Ishikawa (cell line): ENCODE measurements around the gene SAYSD1.

ENCODE experiments used
- CEBPB ChIP-seq: IDR thresholded peaks from 2 replicates; pipeline ENCODE4 v1.6.1; 2012
- CREB1 ChIP-seq: IDR thresholded peaks from 2 replicates; pipeline ENCODE4 v1.6.1; 2012; ENCODE audit warnings: low read depth
- EGR1 ChIP-seq: IDR thresholded peaks from 2 replicates; pipeline ENCODE4 v1.6.1; 2012
- RAD21 ChIP-seq: IDR thresholded peaks from 2 replicates; pipeline ENCODE4 v1.6.1; 2012; ENCODE audit warnings: low read depth
- TAF1 ChIP-seq: IDR thresholded peaks from 2 replicates; pipeline ENCODE4 v1.6.1; 2012; ENCODE audit warnings: low read depth, mild to moderate bottlenecking
- ZBTB7A ChIP-seq: IDR thresholded peaks from 2 replicates; pipeline ENCODE4 v1.6.1; 2012; ENCODE audit warnings: low read depth
- TF ChIP-seq, protein P1 (sequence below): IDR thresholded peaks from 2 replicates; pipeline ENCODE4 v1.6.1; 2012; ENCODE audit warnings: low read depth, mild to moderate bottlenecking

DNA sequence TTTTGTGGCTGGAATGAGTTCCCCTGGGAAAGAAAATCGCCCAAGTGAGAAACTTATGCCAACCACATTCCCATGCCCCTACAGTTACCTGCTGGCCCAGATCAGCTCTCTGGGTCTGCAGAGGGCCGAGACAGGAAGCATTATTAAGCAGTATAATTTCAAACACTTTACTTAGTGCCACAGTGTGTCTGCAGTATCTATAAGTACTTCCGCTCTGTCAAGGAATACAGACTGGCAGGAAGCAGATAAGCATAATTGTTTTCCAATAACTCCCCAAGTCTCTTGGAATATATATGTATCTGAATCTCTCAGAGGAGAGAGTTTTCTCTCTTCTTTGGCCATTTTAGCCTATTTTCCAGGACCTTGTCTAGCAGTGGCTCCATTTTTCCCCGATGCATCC, 24.9 kb downstream of the SAYSD1 start:
- TF ChIP-seq RAD21 (no peak), CREB1 (no peak), CEBPB (no peak), TAF1 (no peak), EGR1 (no peak), ZBTB7A (no peak)
- TF ChIP-seq, protein P1, sequence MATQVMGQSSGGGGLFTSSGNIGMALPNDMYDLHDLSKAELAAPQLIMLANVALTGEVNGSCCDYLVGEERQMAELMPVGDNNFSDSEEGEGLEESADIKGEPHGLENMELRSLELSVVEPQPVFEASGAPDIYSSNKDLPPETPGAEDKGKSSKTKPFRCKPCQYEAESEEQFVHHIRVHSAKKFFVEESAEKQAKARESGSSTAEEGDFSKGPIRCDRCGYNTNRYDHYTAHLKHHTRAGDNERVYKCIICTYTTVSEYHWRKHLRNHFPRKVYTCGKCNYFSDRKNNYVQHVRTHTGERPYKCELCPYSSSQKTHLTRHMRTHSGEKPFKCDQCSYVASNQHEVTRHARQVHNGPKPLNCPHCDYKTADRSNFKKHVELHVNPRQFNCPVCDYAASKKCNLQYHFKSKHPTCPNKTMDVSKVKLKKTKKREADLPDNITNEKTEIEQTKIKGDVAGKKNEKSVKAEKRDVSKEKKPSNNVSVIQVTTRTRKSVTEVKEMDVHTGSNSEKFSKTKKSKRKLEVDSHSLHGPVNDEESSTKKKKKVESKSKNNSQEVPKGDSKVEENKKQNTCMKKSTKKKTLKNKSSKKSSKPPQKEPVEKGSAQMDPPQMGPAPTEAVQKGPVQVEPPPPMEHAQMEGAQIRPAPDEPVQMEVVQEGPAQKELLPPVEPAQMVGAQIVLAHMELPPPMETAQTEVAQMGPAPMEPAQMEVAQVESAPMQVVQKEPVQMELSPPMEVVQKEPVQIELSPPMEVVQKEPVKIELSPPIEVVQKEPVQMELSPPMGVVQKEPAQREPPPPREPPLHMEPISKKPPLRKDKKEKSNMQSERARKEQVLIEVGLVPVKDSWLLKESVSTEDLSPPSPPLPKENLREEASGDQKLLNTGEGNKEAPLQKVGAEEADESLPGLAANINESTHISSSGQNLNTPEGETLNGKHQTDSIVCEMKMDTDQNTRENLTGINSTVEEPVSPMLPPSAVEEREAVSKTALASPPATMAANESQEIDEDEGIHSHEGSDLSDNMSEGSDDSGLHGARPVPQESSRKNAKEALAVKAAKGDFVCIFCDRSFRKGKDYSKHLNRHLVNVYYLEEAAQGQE, result no peak
